SK-N-SH (cell line): Measurements from ENCODE around the gene USP30. TPM values are rescaled to one million over a fixed set of nuclear protein-coding genes. Genes with fewer than 3 reads are reported as not detected.
"Not testable (repeated sequence)": the region's sequence is repeated elsewhere in the genome, so short reads cannot be mapped to it uniquely, and the experiment has no call there.

ENCODE experiments used
- CTCF ChIA-PET: fragments of 300-600, 350-600 bp; formaldehyde crosslinking; extraction: SDS; loops from one replicate; lab custom pipeline; 2021; lab: Yijun Ruan, JAX
- POLR2A ChIA-PET: fragments of 350-600 bp; sonication (Branson Sonifier 250); formaldehyde crosslinking; extraction: SDS; loops from one replicate; lab custom pipeline; 2020; ENCODE audit warnings: antibody characterized with exemption, inconsistent platforms; lab: Yijun Ruan, JAX
- DNase-seq: peaks from one replicate; pipeline ENCODE4 v3.0.0; 2012
- H2AFZ ChIP-seq: fragments of 200-600 bp; sonication (generic); 2 replicates; pipeline ENCODE4 v1.8.1; 2016; ENCODE audit warnings: antibody characterized with exemption, mild to moderate bottlenecking, low read depth
- H3F3A ChIP-seq: fragments of 200-600 bp; sonication (generic); replicated peaks from 2 replicates; pipeline ENCODE3; 2016; ENCODE audit warnings: antibody characterized with exemption, mild to moderate bottlenecking; ENCODE audit not compliant: insufficient read depth
- H3K27ac ChIP-seq, 2 experiments: fragments of 200-500 bp in 1 of 2; fragments of 200-600 bp in 1 of 2; sonication (Bioruptor generic) in 1 of 2; sonication (generic), shearing (Covaris generic) in 1 of 2; 2 replicates each; pipeline versions ENCODE4 v1.5.1 to v1.6.1; 2014 to 2016; ENCODE audit warnings: low read depth in 2 of 2, inconsistent platforms in 1 of 2, low read length in 1 of 2, mild to moderate bottlenecking in 1 of 2, mixed read lengths in 1 of 2
- H3K27me3 ChIP-seq: fragments of 200-600 bp; sonication (generic), shearing (Covaris generic); 2 replicates; pipeline ENCODE4 v1.6.1; 2016; ENCODE audit warnings: mixed run types; ENCODE audit not compliant: insufficient read depth
- H3K36me3 ChIP-seq, 2 experiments: fragments of 200-500 bp in 1 of 2; fragments of 200-600 bp in 1 of 2; sonication (Bioruptor generic) in 1 of 2; sonication (generic) in 1 of 2; replicated peaks in 1 of 2; 2 replicates each; pipeline versions ENCODE3 to v1.5.1; 2014 to 2016; ENCODE audit warnings: low read length in 1 of 2, mild to moderate bottlenecking in 1 of 2; ENCODE audit not compliant: insufficient read depth in 2 of 2, control insufficient read depth in 1 of 2
- H3K4me1 ChIP-seq, 2 experiments: fragments of 200-500 bp in 1 of 2; fragments of 200-600 bp in 1 of 2; sonication (Bioruptor generic) in 1 of 2; sonication (generic), shearing (Covaris generic) in 1 of 2; 2 replicates each; pipeline versions ENCODE4 v1.5.1 to v1.6.1; 2014 to 2016; ENCODE audit warnings: low read depth in 1 of 2, low read length in 1 of 2, mixed run types in 1 of 2; ENCODE audit not compliant: insufficient read depth in 2 of 2, control insufficient read depth in 1 of 2
- H3K4me2 ChIP-seq: fragments of 200-600 bp; sonication (generic), shearing (Covaris generic); 2 replicates; pipeline ENCODE4 v1.6.1; 2017; ENCODE audit warnings: mixed run types
- H3K4me3 ChIP-seq, 2 experiments: fragments of 200-500 bp in 1 of 2; fragments of 200-600 bp in 1 of 2; sonication (Bioruptor generic) in 1 of 2; sonication (generic), shearing (Covaris generic) in 1 of 2; 2 replicates each; pipeline versions ENCODE4 v1.5.1 to v1.8.1; 2014 to 2016; ENCODE audit warnings: low read depth in 2 of 2, inconsistent platforms in 1 of 2, low read length in 1 of 2, mild to moderate bottlenecking in 1 of 2, mixed read lengths in 1 of 2, moderate library complexity in 1 of 2
- H3K79me2 ChIP-seq: fragments of 200-600 bp; sonication (generic); 2 replicates; pipeline ENCODE4 v1.8.1; 2017; ENCODE audit warnings: mild to moderate bottlenecking; ENCODE audit not compliant: insufficient read depth
- H3K9ac ChIP-seq: fragments of 200-600 bp; sonication (generic); 2 replicates; pipeline ENCODE4 v1.6.1; 2017; ENCODE audit warnings: mixed run types
- H3K9me2 ChIP-seq: fragments of 200-600 bp; sonication (generic); 2 replicates; pipeline ENCODE4 v1.6.1; 2017; ENCODE audit warnings: mixed run types
- H3K9me3 ChIP-seq: fragments of 200-600 bp; sonication (generic); 2 replicates; pipeline ENCODE4 v1.6.1; 2017; ENCODE audit warnings: mixed run types, mild to moderate bottlenecking, moderate library complexity
- H4K20me1 ChIP-seq: fragments of 200-600 bp; sonication (generic); 2 replicates; pipeline ENCODE4 v1.6.1; 2017; ENCODE audit warnings: mild to moderate bottlenecking, mixed run types; ENCODE audit not compliant: insufficient read depth
- FOXJ3 ChIP-seq: sonication (generic); formaldehyde crosslinking; IDR thresholded peaks from 2 replicates; pipeline ENCODE4 v1.5.1; 2020; ENCODE audit warnings: mild to moderate bottlenecking, missing genetic modification reagents
- GABPA ChIP-seq: IDR thresholded peaks from 2 replicates; pipeline ENCODE4 v1.4.0; 2012; ENCODE audit warnings: low read depth, mild to moderate bottlenecking
- GATA2 ChIP-seq: sonication (generic); formaldehyde crosslinking; IDR thresholded peaks from 2 replicates; pipeline ENCODE4 v1.5.0; 2020; ENCODE audit warnings: mild to moderate bottlenecking, missing genetic modification reagents
- USF1 ChIP-seq: IDR thresholded peaks from 2 replicates; pipeline ENCODE4 v1.4.0; 2012; ENCODE audit warnings: low read depth, borderline replicate concordance
- WGBS: methylation state at CpG from one replicate; pipeline ENCODE4 v1.1.6; 2017; ENCODE audit warnings: low lambda C conversion rate; 5-methylcytosine and 5-hydroxymethylcytosine counted together
- polyA plus RNA-seq, 3 experiments: library from polyadenylated mRNA; depleted of rRNA; stranded (reverse); fragments of >200 nt; gene quantifications; 2 replicates each; pipeline ENCODE4 v1.2.3, GENCODE V29; 2012

The USP30 gene
- polyA plus RNA-seq, 1 of the 3 experiments (the other 2 are of a cell fraction), result 10.9 TPM

GRCh38 chr12:109048706-109049105 is 3.7 kb upstream of the USP30 start:
- H3K9me2 ChIP-seq, H2AFZ ChIP-seq, H3K4me1 ChIP-seq, H3K27ac ChIP-seq, H3F3A ChIP-seq, H3K36me3 ChIP-seq, POLR2A ChIA-PET, H3K4me2 ChIP-seq, DNase-seq, H3K9ac ChIP-seq, H3K9me3 ChIP-seq, H4K20me1 ChIP-seq, CTCF ChIA-PET, H3K4me3 ChIP-seq, H3K27me3 ChIP-seq: not testable (repeated sequence)
- WGBS, result 43% methylated on average over 3 of the region's 3 CpGs
- peaks cover 11% of the 10 kb centered on the region; the same call in 1 of the 2 replicates for H3K79me2 ChIP-seq

- peaks cover 17% of the 10 kb centered on the region; the same call in 1 of the 2 replicates for H3K79me2 ChIP-seq
- 72% methylated on average over 8 of the region's 8 CpGs for WGBS
- H3K27ac ChIP-seq, H3F3A ChIP-seq, POLR2A ChIA-PET, H3K9me2 ChIP-seq, H3K4me1 ChIP-seq, H3K9me3 ChIP-seq, H3K27me3 ChIP-seq, H3K4me2 ChIP-seq, H2AFZ ChIP-seq, H3K4me3 ChIP-seq, DNase-seq, H3K36me3 ChIP-seq, H3K9ac ChIP-seq, H4K20me1 ChIP-seq: not testable (repeated sequence)
- CTCF ChIA-PET, result interaction anchor here (0.8 kb wide), 1 partner anchor 81 kb away, joined by 3 read pairs; no protein-coding TSS in a partner anchor
These were observed 2.6 kb upstream of the USP30 start for GRCh38 chr12:109049794-109050193.

- Histone ChIP-seq H3K4me2 (peak overlapping the region; percentile 94), H3K27ac (peak overlapping the region; percentile 20 to 44; a peak in 3 of 4 replicates), H4K20me1 (no peaks in the 10 kb centered on the region), H3K9ac (peak overlapping the region; percentile 73; the same call in 1 of the 2 replicates), H3K36me3 (no peaks in the 10 kb centered on the region), H3F3A (no peaks in the 10 kb centered on the region), H3K27me3 (no peaks in the 10 kb centered on the region), H2AFZ (peak overlapping the region; percentile 98), H3K9me2 (no peaks in the 10 kb centered on the region), H3K4me3 (peak overlapping the region; percentile 78 to 83), H3K4me1 (peaks cover 4 to 6% of the 10 kb centered on the region in 2 experiments; a peak in 1 of 4 replicates), H3K9me3 (no peaks in the 10 kb centered on the region), H3K79me2 (peaks cover 21% of the 10 kb centered on the region; the same call in 1 of the 2 replicates)
- 11% methylated on average over 6 of the region's 6 CpGs for WGBS
- ChIA-PET POLR2A (interaction anchor here (1.0 kb wide), 1 partner anchor 10 kb away, joined by 3 read pairs; no protein-coding TSS in a partner anchor), CTCF (interaction anchor here (0.8 to 1.2 kb wide), 2 partner anchors 10 to 101 kb away, joined by 3 to 4 read pairs; no protein-coding TSS in a partner anchor)
- no peak for DNase-seq
- TF ChIP-seq GATA2, result 0 out of 2 replicates have a peak, but pooled peaks have one; percentile 3
- TF ChIP-seq USF1, result no peak
- TF ChIP-seq GABPA, result no peak
- no peak for TF ChIP-seq FOXJ3 (CRISPR knock-in tag)
These were observed 321 bp upstream of the USP30 start for GRCh38 chr12:109052097-109052413.
